GM18505 (cell line): ENCODE results near the gene TINAGL1.

ENCODE experiments used
- ATAC-seq: cut with Tn5 transposase; IDR thresholded peaks from one replicate; pipeline ENCODE4 v1.9.1; 2021; ENCODE audit not compliant: unreplicated experiment
- POLR2A ChIP-seq: IDR thresholded peaks from 4 replicates; pipeline ENCODE4 v1.6.1; 2011; ENCODE audit warnings: borderline replicate concordance; ENCODE audit not compliant: insufficient read depth, insufficient read length; ENCODE audit errors: extremely low read depth

Gene TINAGL1

GRCh38 chr1:31626223-31627207 lies 50.2 kb downstream of the TINAGL1 start:
- no peak for ATAC-seq
- no peak for TF ChIP-seq POLR2A

GRCh38 chr1:31627301-31627929 lies 51.1 kb downstream of the TINAGL1 start:
- no peak for TF ChIP-seq POLR2A

DNA sequence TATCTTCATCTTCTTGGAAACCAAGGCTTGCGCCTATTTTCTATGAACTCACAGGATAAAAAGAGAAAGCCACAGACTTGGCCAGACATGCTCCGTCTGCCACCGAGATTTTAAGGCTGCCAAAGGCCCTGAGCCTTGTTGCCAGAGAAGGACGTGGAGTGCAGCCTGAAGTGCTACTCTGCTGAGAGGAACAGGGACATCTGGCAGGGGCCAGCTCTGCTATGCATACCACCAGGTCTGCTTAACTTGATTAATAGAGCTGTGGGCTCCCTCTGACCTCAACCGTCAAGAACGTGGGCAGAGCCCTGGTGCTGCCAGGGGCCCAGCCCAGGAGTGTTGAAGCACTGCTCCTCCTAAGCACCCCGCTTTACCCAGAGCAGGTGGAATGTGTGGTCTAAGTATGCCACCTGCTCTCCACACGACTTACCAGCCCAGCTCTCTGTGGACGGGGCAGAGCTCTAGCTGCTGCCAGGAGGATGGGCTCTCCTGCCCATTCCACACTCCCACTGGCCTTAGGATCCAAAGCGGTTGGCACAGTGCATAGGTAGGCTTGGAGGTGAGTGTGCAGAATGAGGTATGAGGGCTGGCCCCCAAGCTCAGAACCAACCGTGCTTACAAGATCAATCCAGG lies 51.7 kb downstream of the TINAGL1 start:
- no peak for TF ChIP-seq POLR2A
- no peak for ATAC-seq

More at GRCh38 chr1:31627301-31627929, 51.1 kb downstream of the TINAGL1 start:
- no peak for ATAC-seq

DNA sequence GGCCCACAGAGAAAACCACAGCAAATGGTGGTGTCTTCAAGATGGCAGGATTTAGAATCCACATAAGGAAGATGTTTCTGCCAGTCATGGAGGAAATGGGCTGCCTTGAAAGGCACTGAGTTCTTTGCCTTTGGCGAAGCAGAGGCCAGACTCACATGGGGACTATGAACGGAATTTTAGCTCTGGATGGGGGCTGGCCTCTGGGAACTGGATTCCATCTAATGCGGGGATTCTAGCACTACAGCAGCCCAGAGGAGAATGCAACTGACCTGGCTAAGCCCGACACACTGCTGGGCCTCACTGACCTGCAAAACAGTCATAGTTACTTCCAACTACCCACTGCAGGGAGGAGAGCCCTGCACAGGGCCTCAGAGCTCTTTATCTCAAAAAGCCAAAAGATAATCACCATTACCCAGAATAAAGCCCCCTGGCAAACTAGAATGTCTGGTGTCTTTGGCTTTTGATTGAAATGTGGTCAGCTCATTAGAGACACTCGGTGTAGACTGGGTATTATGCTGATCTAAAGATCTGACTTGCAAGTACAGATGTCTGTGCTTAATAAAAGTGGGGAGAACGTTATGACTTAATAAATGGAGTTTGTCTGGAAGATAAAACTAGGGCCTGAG lies 52.7 kb downstream of the TINAGL1 start:
- no peak for ATAC-seq
- TF ChIP-seq POLR2A: no peak

DNA sequence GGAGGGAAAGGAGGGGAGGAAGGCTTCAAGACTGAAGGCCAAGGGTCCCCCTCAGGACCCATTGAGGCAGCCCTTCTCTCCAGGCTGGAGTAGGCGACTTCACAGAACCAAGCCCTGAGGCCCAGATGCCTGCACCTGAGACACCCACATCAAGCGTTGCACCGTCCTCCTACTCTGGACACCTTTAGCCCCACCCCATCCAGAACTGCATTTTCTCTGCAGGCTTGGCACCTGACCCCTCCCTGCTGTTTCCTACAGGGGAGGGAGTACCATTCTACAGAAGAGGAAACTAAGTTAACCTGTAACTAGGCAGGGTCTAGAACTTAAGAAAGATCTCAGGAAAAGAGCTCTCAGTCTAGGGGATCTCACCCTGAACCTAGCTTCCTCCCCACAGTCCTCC lies 56.3 kb downstream of the TINAGL1 start:
- no peak for TF ChIP-seq POLR2A
- ATAC-seq: no peak

GRCh38 chr1:31633117-31633516 lies 56.8 kb downstream of the TINAGL1 start:
- TF ChIP-seq POLR2A: no peak
- no peak for ATAC-seq
